Activated T-cell treated with anti-CD3 and anti-CD28 coated beads, Interleukin-2, amount 50 U/mL, for 4 hours (primary cell): ENCODE measurements around the gene BICDL2. TPM values are rescaled to one million over a fixed set of nuclear protein-coding genes. Genes with fewer than 3 reads are reported as not detected.

Experiments used
- ATAC-seq, 2 donors: fragments of 200-7000 bp; cut with Tn5 transposase; one replicate each; pipeline ENCODE4 v1.10.0; 2021
- DNase-seq: peaks from one replicate; pipeline ENCODE4 v3.0.0-alpha.2; 2020
- H3K27me3 Mint-ChIP-seq: one replicate; pipeline ENCODE4 v1.8.0; 2021; ENCODE audit warnings: low read depth, mixed read lengths
- H3K36me3 Mint-ChIP-seq: one replicate; pipeline ENCODE4 v1.8.0; 2022; ENCODE audit warnings: mixed read lengths; ENCODE audit not compliant: insufficient read depth
- H3K4me1 Mint-ChIP-seq: one replicate; pipeline ENCODE4 v1.8.0; 2021; ENCODE audit warnings: low read depth, mixed read lengths
- H3K4me3 Mint-ChIP-seq: one replicate; pipeline ENCODE4 v1.8.0; 2021; ENCODE audit warnings: mild to moderate bottlenecking, moderate library complexity, mixed read lengths
- H3K9me3 Mint-ChIP-seq: one replicate; pipeline ENCODE4 v1.8.0; 2021; ENCODE audit warnings: mixed read lengths
- total RNA-seq, 3 donors: library from RNA; stranded (reverse); gene quantifications; one replicate each; pipeline ENCODE4 v1.2.1, GENCODE V29; 2021

BICDL2 gene
- total RNA-seq, 3 donors from 2014 or later: 0.05 TPM; not detected in 2

DNA sequence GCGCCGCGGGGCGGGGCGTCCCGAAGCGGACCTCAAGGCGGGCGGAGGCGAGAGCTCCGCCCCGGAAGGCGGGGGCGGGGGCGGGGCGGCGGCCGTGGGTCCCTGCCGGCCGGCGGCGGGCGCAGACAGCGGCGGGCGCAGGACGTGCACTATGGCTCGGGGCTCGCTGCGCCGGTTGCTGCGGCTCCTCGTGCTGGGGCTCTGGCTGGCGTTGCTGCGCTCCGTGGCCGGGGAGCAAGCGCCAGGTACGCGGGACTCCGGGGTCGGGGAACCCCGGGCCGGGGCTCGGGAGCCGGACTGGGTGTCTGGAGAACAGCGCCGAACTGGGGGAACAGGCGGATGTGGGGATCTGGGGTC is 16.5 kb downstream of the BICDL2 start, which contains the start of gene TNFRSF12A:
TSS of gene TNFRSF12A (plus strand) at position 122 of the 357 bp plus-strand sequence. CDS start at position 152, 30 bp downstream.
- Mint-ChIP-seq H3K27me3 (peaks cover 6% of the 10 kb centered on the region), H3K4me1 (peaks cover 53% of the 10 kb centered on the region), H3K9me3 (no peaks in the 10 kb centered on the region), H3K4me3 (peak within 1 kb of the TSS; percentile 87), H3K36me3 (peaks cover 2% of the 10 kb centered on the region)
- ATAC-seq (peak in 1 of 2 donors; percentile 5), DNase-seq (peak; percentile 59)

DNA sequence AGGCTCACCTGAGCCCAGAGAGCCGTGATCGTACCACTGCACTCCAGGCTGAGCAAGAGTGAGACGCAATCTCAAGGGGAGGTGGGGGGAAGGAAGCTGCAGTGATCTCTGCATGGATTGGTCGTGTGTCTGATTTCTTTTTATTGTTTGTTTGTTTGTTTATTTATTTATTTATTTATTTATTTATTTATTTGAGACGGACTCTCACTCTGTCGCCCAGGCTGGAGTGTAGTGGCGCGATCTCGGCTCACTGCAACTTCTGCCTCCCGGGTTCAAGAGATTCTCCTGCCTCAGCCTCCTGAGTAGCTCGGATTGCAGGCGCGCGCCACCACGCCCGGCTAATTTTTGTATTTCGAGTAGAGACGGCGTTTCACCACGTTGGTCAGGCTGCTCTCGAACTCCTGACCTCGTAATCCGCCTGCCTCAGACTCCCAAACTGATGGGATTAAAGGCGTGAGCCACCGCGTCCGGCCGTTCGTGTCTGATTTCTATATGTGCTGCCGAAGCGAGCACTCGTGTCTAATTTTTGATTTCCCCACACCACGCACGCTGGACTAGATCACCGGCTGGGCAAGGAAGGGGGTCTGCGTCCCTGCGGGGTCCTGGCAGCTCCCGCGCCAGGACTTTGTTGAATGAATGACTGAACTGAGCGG is 17.0 kb downstream of the BICDL2 start:
- no peaks in the 10 kb centered on the region for H3K9me3 Mint-ChIP-seq

DNA sequence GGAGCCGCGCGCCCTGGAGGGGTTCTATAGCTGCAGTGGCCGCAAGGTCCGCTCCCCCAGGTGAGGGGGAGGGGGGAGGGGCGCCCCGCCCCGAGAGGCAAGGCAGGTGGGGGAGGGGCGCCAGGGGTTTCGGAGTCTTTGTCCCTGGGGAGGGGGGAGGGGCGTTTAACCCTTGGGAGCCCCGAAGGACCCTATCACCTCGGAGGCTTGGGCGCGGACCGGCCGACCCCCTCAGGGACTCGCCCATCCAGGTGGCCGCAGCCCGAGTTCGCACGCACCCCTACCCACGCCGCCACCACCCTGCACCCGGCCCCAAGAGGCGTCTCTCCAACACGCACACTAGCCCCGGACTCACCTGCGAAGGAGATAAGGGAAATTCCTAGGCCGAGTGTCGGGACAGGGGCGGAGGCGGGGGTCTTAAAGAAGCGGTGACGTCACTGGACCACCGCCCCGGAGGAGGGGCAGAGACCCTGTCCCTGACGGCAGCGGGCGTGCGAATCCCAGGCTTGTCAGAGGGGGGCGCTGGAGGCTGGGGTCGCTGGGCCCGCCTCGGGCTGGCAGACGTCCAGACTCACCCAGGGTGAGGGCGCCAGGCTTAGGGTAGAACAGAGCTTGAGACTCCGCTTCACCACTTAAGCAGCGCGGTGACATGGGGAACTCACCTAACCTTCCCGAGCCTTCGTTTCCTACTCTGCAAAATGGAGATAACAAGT is 18.8 kb downstream of the BICDL2 start, which contains the start of gene CLDN6:
TSS of gene CLDN6 (minus strand) at position 390 of the 713 bp plus-strand sequence. CDS start 2,162 bp downstream, outside the sequence.
- DNase-seq: peak; percentile 34
- no peaks in the 10 kb centered on the region for H3K9me3 Mint-ChIP-seq

More for the DNA sequence above, 17.0 kb downstream of the BICDL2 start:
- Mint-ChIP-seq H3K27me3 (peaks cover 6% of the 10 kb centered on the region), H3K4me3 (peak overlapping the region; percentile 82), H3K36me3 (peaks cover 2% of the 10 kb centered on the region), H3K4me1 (peaks cover 53% of the 10 kb centered on the region)
- DNase-seq: no peak
- ATAC-seq: no peak

DNA sequence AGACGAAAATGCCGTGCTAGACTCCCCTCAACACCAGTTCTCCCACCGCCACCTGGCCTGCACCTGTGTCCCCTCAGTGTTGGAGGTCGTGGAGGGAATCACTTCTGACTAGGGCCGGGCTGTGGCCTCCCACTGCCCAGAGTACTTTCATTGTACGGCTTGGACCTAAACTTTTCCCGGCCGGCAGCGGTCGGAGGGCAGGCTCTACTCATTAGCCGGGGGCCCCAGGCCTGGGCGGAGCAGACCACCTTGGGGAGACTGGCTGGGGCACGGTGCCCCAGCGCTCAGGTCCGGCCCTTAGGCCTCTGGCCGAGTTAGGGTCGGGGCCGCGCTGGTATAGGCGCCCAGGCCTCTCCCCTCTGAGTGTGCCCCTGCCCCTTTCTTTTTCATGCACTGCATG is 19.4 kb downstream of the BICDL2 start:
- no peak overlapping the region for H3K4me3 Mint-ChIP-seq
- peaks cover 8% of the 10 kb centered on the region for H3K27me3 Mint-ChIP-seq
- DNase-seq: no peak
- peaks cover 33% of the 10 kb centered on the region for H3K4me1 Mint-ChIP-seq
- no peak for ATAC-seq
- H3K9me3 Mint-ChIP-seq: no peaks in the 10 kb centered on the region
- H3K36me3 Mint-ChIP-seq: no peaks in the 10 kb centered on the region

More for the DNA sequence above, 18.8 kb downstream of the BICDL2 start, which contains the start of gene CLDN6:
- H3K36me3 Mint-ChIP-seq: no peaks in the 10 kb centered on the region
- peaks cover 8% of the 10 kb centered on the region for H3K27me3 Mint-ChIP-seq
- H3K4me3 Mint-ChIP-seq: no peak within 1 kb of the TSS
- no peak for ATAC-seq
- H3K4me1 Mint-ChIP-seq: peaks cover 39% of the 10 kb centered on the region

DNA sequence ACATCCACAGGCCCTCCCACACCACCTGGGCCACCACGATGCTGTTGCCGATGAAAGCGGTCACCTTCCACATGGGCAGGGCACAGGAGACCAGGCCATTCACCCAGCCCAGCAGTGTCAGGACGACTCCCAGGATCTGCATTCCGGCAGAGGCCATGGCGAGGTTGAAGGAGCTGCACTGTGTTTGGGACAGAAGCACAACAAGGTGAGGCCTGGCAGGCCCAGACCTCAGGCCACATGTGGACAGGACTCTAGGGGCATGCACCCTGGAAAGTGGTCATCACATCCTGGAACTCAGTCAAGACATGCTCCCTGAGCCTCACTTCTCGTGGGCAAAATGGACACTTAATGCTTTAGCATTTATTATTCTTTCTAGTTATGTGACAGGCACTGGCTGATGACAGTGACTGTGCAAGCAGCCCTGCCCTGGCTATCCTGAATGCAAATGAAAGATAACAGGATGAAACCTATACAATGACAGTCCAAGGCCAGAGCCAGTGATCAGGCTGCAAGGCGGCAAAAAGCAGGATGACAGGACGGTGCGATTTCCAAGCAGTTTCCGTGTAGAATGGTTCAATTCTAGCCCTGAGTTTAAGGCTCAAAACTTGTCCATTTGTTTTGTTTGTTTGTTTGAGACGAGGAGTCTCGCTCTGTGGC is 20.8 kb downstream of the BICDL2 start:
- Mint-ChIP-seq H3K27me3 (peaks cover 8% of the 10 kb centered on the region), H3K4me3 (no peak overlapping the region), H3K36me3 (no peaks in the 10 kb centered on the region), H3K4me1 (peaks cover 21% of the 10 kb centered on the region), H3K9me3 (no peaks in the 10 kb centered on the region)
- DNase-seq: no peak
- ATAC-seq: no peak

DNA sequence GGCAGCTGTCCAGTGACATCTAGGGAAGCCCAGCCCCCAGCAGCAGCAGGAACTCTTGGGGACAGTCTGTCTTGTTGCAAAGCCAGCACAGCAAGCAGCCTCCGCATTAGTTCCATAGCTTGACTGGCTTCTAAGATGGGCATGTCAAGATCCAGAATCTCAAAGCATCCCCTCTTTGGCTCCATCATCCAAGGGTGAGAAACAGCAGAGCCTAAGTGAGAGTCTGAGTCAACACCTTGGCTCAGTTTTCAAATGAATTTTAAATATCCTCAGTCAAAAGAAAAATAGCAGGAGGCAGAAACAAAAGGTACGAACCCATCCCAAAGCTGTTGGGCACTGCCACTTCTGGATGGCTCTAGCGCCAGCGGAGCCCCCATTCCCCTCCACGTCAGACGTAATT is 21.8 kb downstream of the BICDL2 start:
- no peak for ATAC-seq
- Mint-ChIP-seq H3K4me1 (peaks cover 16% of the 10 kb centered on the region), H3K27me3 (peaks cover 8% of the 10 kb centered on the region), H3K36me3 (no peaks in the 10 kb centered on the region), H3K4me3 (no peak overlapping the region), H3K9me3 (no peaks in the 10 kb centered on the region)
- DNase-seq: no peak

DNA sequence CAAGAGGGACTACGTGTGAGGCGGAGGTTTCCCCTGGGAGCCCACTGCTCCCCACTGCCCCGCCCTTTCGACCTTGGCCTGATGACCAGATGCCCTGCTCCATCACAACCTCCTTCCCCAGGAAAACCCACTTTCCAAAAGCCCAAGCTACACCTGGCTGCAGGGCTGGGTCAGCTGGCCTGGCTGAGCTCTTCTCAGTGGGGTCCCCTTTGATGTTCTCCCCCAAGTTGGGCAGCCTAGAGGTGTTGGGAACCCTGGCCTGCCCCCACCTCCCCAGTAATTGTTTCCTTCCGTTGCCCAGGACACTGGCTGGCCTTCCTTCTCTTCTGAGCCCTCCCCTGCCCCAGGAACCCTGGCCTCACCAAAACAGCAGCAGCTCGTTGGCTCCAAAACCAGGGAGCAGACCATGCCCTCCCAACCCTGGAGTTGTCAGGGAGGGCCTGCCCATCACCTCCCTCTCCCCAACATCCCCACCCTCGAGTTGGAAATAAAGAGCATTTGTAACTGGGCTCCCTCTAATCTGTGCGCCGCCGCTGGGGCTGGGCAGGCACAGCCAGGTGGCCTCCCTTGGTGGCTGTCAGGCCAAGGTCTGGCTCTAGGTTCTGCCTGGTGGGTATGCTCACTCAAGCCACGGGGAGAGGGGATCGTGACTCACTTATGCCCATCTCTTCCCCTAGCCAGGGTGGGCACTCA is 22.6 kb downstream of the BICDL2 start:
- DNase-seq: no peak
- no peaks in the 10 kb centered on the region for H3K9me3 Mint-ChIP-seq

DNA sequence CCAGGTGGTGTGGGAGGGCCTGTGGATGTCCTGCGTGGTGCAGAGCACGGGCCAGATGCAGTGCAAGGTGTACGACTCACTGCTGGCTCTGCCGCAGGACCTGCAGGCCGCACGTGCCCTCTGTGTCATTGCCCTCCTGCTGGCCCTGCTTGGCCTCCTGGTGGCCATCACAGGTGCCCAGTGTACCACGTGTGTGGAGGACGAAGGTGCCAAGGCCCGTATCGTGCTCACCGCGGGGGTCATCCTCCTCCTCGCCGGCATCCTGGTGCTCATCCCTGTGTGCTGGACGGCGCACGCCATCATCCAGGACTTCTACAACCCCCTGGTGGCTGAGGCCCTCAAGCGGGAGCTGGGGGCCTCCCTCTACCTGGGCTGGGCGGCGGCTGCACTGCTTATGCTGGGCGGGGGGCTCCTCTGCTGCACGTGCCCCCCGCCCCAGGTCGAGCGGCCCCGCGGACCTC is 23.2 kb downstream of the BICDL2 start:
- no peaks in the 10 kb centered on the region for H3K9me3 Mint-ChIP-seq
- H3K4me3 Mint-ChIP-seq: no peak overlapping the region
- no peaks in the 10 kb centered on the region for H3K36me3 Mint-ChIP-seq
- peaks cover 7% of the 10 kb centered on the region for H3K4me1 Mint-ChIP-seq
- ATAC-seq (no peak), DNase-seq (no peak)
- peaks cover 7% of the 10 kb centered on the region for H3K27me3 Mint-ChIP-seq

More for the DNA sequence above, 22.6 kb downstream of the BICDL2 start:
- H3K4me1 Mint-ChIP-seq: peaks cover 10% of the 10 kb centered on the region
- ATAC-seq: no peak
- H3K27me3 Mint-ChIP-seq: peaks cover 7% of the 10 kb centered on the region
- H3K36me3 Mint-ChIP-seq: no peaks in the 10 kb centered on the region
- no peak overlapping the region for H3K4me3 Mint-ChIP-seq

DNA sequence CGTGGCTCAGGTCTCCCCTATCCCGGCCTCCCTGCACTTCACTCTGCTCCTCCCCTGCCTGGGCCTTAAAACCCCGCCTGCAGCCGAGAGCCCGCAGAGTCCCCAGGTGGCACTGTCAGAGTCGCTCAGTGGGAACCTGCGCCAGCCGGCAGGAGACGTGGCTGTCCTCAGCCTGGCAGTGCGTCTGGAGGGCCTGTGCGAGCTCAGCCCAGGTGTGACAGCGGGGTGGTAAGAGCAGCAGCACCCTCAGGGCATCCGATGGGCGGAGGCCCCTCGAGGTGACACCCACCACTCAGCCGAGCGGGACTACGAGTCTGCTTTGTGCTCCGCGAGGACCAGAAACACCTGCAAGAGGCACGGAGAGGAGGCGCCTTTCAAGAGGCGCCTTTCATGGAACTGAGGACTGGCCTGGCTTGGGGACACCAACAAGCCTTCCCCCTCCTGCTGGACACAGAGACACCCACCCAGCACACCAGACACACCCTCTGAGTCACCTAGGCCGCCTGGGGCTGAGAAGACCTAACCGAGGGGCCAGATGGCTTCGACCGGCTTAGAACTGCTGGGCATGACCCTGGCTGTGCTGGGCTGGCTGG is 23.8 kb downstream of the BICDL2 start, which contains the start of gene CLDN9:
TSS of gene CLDN9 (plus strand) at position 96 of the 593 bp plus-strand sequence. CDS start at position 536, 440 bp downstream.
- H3K27me3 Mint-ChIP-seq: peaks cover 7% of the 10 kb centered on the region
- DNase-seq: no peak
- no peak within 1 kb of the TSS for H3K4me3 Mint-ChIP-seq
- H3K4me1 Mint-ChIP-seq: peaks cover 7% of the 10 kb centered on the region
- peak; percentile 49 to 56 for ATAC-seq
- H3K36me3 Mint-ChIP-seq: no peaks in the 10 kb centered on the region
- H3K9me3 Mint-ChIP-seq: no peaks in the 10 kb centered on the region

DNA sequence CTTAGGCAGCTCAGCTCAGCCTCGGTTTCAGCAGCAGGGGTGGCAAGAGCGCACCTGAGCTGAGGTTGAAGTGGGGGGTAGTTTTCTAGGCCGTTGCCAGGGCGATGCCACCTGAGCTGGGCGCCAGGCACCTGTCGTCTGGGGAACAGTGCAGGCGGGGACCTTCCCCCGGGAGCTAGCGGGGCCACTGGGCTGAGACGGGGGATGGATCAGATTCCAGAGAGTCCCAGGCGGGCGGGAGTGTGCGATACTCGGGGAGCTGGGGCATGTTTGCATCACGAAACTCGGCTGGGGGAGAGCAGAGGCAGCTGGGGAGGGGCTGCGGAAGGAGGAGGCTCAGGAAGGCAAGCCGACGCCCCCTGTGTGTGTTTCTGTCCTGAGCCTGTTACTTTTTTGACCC is 24.5 kb downstream of the BICDL2 start:
- Mint-ChIP-seq H3K4me1 (peaks cover 13% of the 10 kb centered on the region), H3K36me3 (no peaks in the 10 kb centered on the region), H3K9me3 (no peaks in the 10 kb centered on the region), H3K27me3 (peaks cover 7% of the 10 kb centered on the region), H3K4me3 (no peak overlapping the region)
- DNase-seq: no peak
- ATAC-seq: no peak

DNA sequence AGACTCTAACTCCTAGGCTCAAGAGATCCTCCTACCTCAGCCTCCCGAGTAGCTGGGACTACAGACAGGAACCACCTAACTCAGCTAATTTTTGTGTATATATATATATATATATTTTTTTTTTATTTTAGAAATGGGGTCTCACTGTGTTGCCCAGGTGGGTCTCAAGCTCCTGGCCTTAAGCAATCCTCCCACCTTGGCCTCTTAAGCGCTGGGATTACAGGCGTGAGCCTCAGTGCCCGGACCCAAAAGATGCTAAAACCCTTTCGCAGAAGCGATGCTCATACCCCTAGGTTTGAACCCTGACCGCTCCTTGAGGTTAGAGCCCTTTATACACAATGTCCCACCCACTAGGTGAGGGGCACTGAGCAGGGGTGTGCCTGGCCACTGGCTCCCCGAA is 26.2 kb downstream of the BICDL2 start:
- ATAC-seq (no peak), DNase-seq (no peak)
- Mint-ChIP-seq H3K9me3 (no peaks in the 10 kb centered on the region), H3K4me3 (no peak overlapping the region), H3K27me3 (peaks cover 5% of the 10 kb centered on the region), H3K36me3 (no peaks in the 10 kb centered on the region), H3K4me1 (peaks cover 20% of the 10 kb centered on the region)

DNA sequence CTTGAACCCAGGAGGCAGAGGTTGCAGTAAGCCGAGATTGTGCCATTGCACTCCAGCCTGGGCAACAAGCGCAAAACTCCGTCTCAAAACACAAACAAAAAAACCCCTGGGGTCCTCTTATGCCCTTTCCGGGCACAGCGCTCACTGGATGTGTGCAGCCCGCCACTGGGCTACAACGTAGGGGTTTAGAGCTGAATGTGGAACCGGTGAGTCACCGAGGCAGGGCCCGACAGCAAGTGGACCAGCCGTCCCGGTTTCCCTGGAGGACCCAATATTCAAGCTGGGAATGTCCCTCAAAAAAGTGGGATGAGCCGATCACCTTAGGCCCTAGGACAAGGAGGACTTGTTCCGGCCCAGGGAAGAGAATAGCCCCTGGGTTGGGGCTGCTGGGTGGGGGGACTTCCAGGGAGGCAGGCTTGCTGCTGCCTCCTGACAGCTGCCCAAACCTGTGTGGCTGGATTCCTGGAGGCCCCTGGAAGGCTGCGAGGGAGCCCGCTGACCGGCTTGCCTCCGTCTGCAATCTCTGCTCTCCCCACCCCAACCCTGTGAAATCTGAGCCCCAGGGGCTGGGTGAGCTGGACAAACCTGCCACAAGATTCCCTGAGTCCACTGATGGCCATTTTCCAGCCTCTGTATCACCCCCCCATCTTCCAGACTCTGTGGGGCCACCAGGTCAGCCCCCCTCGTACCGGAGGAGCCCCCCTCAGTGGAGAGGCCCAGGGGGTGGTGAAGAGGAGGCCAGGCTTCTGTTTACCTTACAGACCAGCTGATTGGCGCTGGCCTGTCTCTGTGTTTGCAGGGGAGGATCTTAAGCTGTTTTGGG is 27.0 kb downstream of the BICDL2 start:
- Mint-ChIP-seq H3K36me3 (no peaks in the 10 kb centered on the region), H3K27me3 (peaks cover 8% of the 10 kb centered on the region), H3K9me3 (no peaks in the 10 kb centered on the region), H3K4me1 (peaks cover 23% of the 10 kb centered on the region), H3K4me3 (no peak overlapping the region)
- DNase-seq (no peak), ATAC-seq (no peak)

DNA sequence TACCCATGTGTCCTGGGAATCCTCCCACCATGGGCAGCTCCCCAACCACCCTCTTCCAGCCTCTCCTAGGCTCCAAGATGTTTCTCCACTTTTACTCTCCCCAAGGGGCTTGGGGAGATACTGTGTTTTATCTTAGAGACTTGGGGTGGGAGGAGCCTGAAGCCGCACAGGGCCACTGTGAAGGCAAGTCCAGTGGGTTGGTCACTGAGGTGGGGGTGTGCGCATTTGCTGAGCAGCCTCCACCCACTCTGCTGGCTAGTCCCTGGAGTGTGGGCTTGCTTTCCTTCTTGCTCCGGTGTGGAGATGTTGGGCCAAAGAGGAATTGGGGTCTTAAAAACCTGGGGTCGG is 28.1 kb downstream of the BICDL2 start:
- Mint-ChIP-seq H3K36me3 (no peaks in the 10 kb centered on the region), H3K9me3 (no peaks in the 10 kb centered on the region), H3K27me3 (peaks cover 5% of the 10 kb centered on the region), H3K4me3 (no peak overlapping the region), H3K4me1 (peaks cover 24% of the 10 kb centered on the region)
- ATAC-seq: no peak
- no peak for DNase-seq
